K562 (cell line): Measurements from ENCODE around the gene RHBDF2. TPM values are rescaled to one million over a fixed set of nuclear protein-coding genes. Genes with fewer than 3 reads are reported as not detected.

Experiments used
- CREB1 ChIP-seq, 2 experiments: sonication (generic) in 1 of 2; formaldehyde crosslinking in 1 of 2; IDR thresholded peaks; 2 replicates each; pipeline versions ENCODE4 v1.6.1 to v1.8.0; 2012 to 2022; ENCODE audit warnings: inconsistent platforms in 1 of 2, mild to moderate bottlenecking in 1 of 2, missing genetic modification reagents in 1 of 2, moderate library complexity in 1 of 2
- DDX20 ChIP-seq: fragments of 450-650 bp; IDR thresholded peaks from 2 replicates; pipeline ENCODE4 v1.6.1; 2016; ENCODE audit warnings: missing genetic modification characterization, low read depth, mild to moderate bottlenecking, missing compliant biosample characterization, moderate library complexity
- ESRRB ChIP-seq: fragments of 250-450 bp; sonication (Bioruptor Pico); IDR thresholded peaks from 2 replicates; pipeline ENCODE4 v1.5.0; 2020; ENCODE audit warnings: mild to moderate bottlenecking, moderate library complexity, borderline replicate concordance
- GATAD2B ChIP-seq: fragments of 450-650 bp; IDR thresholded peaks from 2 replicates; pipeline ENCODE4 v1.6.1; 2017; ENCODE audit warnings: mild to moderate bottlenecking, borderline replicate concordance
- HDAC3 ChIP-seq: fragments of 450-650 bp; IDR thresholded peaks from 2 replicates; pipeline ENCODE4 v1.6.1; 2018; ENCODE audit warnings: borderline replicate concordance, mild to moderate bottlenecking, moderate library complexity; ENCODE audit not compliant: partially characterized antibody
- JUN ChIP-seq, 2 experiments: sonication (generic) in 1 of 2; formaldehyde crosslinking in 1 of 2; IDR thresholded peaks; 2 replicates each; pipeline versions ENCODE4 v1.6.1 to v1.8.0; 2012 to 2022; ENCODE audit warnings: borderline replicate concordance in 2 of 2, mild to moderate bottlenecking in 2 of 2, improper control_type of control experiment in 1 of 2, low read depth in 1 of 2, low read length in 1 of 2, missing genetic modification reagents in 1 of 2
- NFRKB ChIP-seq: fragments of 450-650 bp; IDR thresholded peaks from 2 replicates; pipeline ENCODE4 v1.6.1; 2016; ENCODE audit warnings: low read depth
- RBM14 ChIP-seq: fragments of 200-400 bp; formaldehyde crosslinking; IDR thresholded peaks from 2 replicates; pipeline ENCODE4 v1.6.1; 2018; ENCODE audit warnings: low read depth, mild to moderate bottlenecking, low read length, moderate library complexity, borderline replicate concordance; ENCODE audit not compliant: insufficient read depth
- XRCC4 ChIP-seq: IDR thresholded peaks from one replicate; pipeline ENCODE4 v1.6.1; 2011; ENCODE audit not compliant: insufficient read depth, insufficient read length; ENCODE audit errors: extremely low read depth
- ZNF224 ChIP-seq: sonication (generic); formaldehyde crosslinking; IDR thresholded peaks from 2 replicates; pipeline ENCODE4 v1.8.0; 2022; ENCODE audit warnings: mild to moderate bottlenecking, missing genetic modification reagents
- polyA plus RNA-seq, 8 experiments: library from polyadenylated mRNA; depleted of rRNA in 4 of 8; stranded (reverse) in 5 of 8; unstranded in 3 of 8; fragments of >200 nt; fragmentation: Nextera tagmentation in 2 of 8; fragmentation: Illumina TruSeq in 1 of 8; extraction: Ambion mirVana in 2 of 8; extraction: Trizol in 1 of 8; gene quantifications; 2 replicates each; pipeline versions ENCODE4 v1.2.1 to v1.2.3, GENCODE V29; 2011 to 2014; ENCODE audit warnings: inconsistent platforms in 1 of 8, missing spikeins in 1 of 8
- total RNA-seq, 7 experiments: library from RNA; depleted of rRNA in 6 of 7; stranded (reverse); fragments of >200 nt in 6 of 7; fragmentation: Illumina TruSeq in 2 of 7; extraction: Trizol in 2 of 7; gene quantifications; 2 replicates each; pipeline versions ENCODE4 v1.2.1 to v1.2.3, GENCODE V29; 2011 to 2021; ENCODE audit warnings: low replicate concordance in 1 of 7
- TF ChIP-seq, protein P1 (sequence below): fragments of 250-450 bp; sonication (Bioruptor Pico); IDR thresholded peaks from 2 replicates; pipeline ENCODE4 v1.5.0; 2020; ENCODE audit warnings: mild to moderate bottlenecking, borderline replicate concordance
- TF ChIP-seq, protein P2 (sequence below): fragments of 250-450 bp; sonication (Bioruptor Pico); IDR thresholded peaks from 2 replicates; pipeline ENCODE4 v1.5.0; 2020; ENCODE audit warnings: mild to moderate bottlenecking
- TF ChIP-seq, protein P3 (sequence below): sonication (generic); formaldehyde crosslinking; IDR thresholded peaks from 2 replicates; pipeline ENCODE4 v1.8.0; 2022; ENCODE audit warnings: mild to moderate bottlenecking, missing genetic modification reagents
- TF ChIP-seq, protein P4 (sequence below), 2 experiments: fragments of 450-650 bp; conservative IDR thresholded peaks; 2 replicates each; pipeline ENCODE4 v1.6.1; 2017; ENCODE audit warnings: mild to moderate bottlenecking in 2 of 2, moderate library complexity in 2 of 2
- TF ChIP-seq, protein P5 (sequence below): fragments of 200-400 bp; formaldehyde crosslinking; IDR thresholded peaks from 2 replicates; pipeline ENCODE4 v1.6.1; 2017; ENCODE audit warnings: mild to moderate bottlenecking, low read depth, low read length, moderate library complexity

Gene RHBDF2
- total and polyA plus RNA-seq, 9 of the 15 experiments (the other 6 are each of a cell fraction or from before 2014, with no cell fraction given) = 0.04 to 2.8 (median 1.1) TPM

DNA sequence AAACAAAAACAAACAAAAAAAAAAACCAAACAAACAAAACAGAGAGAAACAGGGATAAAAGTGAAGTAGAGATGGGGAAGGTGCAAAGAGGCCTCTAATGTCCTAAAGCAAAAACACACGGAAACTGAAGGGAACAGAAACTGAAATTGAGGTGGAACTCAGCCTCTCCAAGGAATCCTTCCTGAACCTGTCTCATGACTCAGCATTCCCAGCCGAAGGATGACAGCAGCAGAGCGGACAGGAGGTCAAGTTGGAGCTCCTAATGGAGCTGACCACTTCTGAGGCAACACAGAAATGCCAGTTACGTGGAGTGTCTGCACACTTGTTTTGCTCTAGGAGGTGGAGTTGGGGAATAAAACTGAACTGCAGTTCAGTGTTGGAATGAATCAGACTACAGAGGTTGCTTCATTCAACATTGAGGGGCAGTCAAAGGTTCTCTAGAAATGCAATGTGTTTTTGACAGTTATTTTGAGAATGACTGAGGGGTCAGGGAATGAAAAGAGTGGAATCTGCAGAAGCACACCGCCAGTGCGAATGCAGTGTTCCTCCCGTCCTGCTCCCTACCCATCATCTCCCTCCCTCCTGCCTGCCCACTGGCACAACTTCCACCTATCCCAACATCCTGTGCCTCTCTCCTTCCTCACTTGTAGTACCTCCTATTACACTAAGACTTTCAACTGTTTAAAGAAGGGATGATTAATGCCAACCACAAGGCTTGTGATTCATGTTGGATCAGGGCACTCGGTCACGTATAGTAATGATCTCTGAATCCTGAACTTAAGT is 54.6 kb downstream of the RHBDF2 start (continued):
- TF ChIP-seq, protein P1, sequence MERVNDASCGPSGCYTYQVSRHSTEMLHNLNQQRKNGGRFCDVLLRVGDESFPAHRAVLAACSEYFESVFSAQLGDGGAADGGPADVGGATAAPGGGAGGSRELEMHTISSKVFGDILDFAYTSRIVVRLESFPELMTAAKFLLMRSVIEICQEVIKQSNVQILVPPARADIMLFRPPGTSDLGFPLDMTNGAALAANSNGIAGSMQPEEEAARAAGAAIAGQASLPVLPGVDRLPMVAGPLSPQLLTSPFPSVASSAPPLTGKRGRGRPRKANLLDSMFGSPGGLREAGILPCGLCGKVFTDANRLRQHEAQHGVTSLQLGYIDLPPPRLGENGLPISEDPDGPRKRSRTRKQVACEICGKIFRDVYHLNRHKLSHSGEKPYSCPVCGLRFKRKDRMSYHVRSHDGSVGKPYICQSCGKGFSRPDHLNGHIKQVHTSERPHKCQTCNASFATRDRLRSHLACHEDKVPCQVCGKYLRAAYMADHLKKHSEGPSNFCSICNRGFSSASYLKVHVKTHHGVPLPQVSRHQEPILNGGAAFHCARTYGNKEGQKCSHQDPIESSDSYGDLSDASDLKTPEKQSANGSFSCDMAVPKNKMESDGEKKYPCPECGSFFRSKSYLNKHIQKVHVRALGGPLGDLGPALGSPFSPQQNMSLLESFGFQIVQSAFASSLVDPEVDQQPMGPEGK = no peak
- TF ChIP-seq HDAC3 (no peak), XRCC4 (no peak), DDX20 (no peak), ESRRB (CRISPR knock-in tag) (no peak), NFRKB (no peak), RBM14 (no peak), CREB1 (IDR thresholded peaks at IDR 0.05) (no peak), CREB1 (CRISPR knock-in tag; IDR thresholded peaks at IDR 0.05) (no peak), GATAD2B (no peak), ZNF224 (CRISPR knock-in tag) (no peak), JUN (IDR thresholded peaks at IDR 0.05; ENCODE audit: borderline replicate concordance, low read depth, low read length) (no peak), JUN (CRISPR knock-in tag; IDR thresholded peaks at IDR 0.05; ENCODE audit: borderline replicate concordance) (no peak)
- TF ChIP-seq, protein P2, sequence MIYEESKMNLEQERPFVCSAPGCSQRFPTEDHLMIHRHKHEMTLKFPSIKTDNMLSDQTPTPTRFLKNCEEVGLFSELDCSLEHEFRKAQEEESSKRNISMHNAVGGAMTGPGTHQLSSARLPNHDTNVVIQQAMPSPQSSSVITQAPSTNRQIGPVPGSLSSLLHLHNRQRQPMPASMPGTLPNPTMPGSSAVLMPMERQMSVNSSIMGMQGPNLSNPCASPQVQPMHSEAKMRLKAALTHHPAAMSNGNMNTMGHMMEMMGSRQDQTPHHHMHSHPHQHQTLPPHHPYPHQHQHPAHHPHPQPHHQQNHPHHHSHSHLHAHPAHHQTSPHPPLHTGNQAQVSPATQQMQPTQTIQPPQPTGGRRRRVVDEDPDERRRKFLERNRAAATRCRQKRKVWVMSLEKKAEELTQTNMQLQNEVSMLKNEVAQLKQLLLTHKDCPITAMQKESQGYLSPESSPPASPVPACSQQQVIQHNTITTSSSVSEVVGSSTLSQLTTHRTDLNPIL = no peak
- TF ChIP-seq, protein P3, sequence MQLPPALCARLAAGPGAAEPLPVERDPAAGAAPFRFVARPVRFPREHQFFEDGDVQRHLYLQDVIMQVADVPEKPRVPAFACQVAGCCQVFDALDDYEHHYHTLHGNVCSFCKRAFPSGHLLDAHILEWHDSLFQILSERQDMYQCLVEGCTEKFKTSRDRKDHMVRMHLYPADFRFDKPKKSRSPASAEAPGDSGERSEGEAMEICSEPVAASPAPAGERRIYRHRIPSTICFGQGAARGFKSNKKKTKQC = no peak
- TF ChIP-seq, protein P4, sequence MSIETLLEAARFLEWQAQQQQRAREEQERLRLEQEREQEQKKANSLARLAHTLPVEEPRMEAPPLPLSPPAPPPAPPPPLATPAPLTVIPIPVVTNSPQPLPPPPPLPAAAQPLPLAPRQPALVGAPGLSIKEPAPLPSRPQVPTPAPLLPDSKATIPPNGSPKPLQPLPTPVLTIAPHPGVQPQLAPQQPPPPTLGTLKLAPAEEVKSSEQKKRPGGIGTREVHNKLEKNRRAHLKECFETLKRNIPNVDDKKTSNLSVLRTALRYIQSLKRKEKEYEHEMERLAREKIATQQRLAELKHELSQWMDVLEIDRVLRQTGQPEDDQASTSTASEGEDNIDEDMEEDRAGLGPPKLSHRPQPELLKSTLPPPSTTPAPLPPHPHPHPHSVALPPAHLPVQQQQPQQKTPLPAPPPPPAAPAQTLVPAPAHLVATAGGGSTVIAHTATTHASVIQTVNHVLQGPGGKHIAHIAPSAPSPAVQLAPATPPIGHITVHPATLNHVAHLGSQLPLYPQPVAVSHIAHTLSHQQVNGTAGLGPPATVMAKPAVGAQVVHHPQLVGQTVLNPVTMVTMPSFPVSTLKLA (conservative IDR thresholded peaks at IDR 0.05) = no peak
- TF ChIP-seq, protein P5, sequence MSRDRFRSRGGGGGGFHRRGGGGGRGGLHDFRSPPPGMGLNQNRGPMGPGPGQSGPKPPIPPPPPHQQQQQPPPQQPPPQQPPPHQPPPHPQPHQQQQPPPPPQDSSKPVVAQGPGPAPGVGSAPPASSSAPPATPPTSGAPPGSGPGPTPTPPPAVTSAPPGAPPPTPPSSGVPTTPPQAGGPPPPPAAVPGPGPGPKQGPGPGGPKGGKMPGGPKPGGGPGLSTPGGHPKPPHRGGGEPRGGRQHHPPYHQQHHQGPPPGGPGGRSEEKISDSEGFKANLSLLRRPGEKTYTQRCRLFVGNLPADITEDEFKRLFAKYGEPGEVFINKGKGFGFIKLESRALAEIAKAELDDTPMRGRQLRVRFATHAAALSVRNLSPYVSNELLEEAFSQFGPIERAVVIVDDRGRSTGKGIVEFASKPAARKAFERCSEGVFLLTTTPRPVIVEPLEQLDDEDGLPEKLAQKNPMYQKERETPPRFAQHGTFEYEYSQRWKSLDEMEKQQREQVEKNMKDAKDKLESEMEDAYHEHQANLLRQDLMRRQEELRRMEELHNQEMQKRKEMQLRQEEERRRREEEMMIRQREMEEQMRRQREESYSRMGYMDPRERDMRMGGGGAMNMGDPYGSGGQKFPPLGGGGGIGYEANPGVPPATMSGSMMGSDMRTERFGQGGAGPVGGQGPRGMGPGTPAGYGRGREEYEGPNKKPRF = no peak
